ENCODE measurements around the gene CXCL5.
"Not testable (repeated sequence)": the region's sequence is repeated elsewhere in the genome, so short reads cannot be mapped to it uniquely, and the experiment has no call there.

The CXCL5 gene

GRCh38 chr4:73970945-73971344 lies 27.5 kb downstream of the CXCL5 start:
- no peak for DNase-seq

- DNase-seq: no peak
Observed at GRCh38 chr4:73970011-73970410, 28.5 kb downstream of the CXCL5 start.

GRCh38 chr4:73967866-73968265 lies 30.6 kb downstream of the CXCL5 start:
- no peak for DNase-seq

DNA sequence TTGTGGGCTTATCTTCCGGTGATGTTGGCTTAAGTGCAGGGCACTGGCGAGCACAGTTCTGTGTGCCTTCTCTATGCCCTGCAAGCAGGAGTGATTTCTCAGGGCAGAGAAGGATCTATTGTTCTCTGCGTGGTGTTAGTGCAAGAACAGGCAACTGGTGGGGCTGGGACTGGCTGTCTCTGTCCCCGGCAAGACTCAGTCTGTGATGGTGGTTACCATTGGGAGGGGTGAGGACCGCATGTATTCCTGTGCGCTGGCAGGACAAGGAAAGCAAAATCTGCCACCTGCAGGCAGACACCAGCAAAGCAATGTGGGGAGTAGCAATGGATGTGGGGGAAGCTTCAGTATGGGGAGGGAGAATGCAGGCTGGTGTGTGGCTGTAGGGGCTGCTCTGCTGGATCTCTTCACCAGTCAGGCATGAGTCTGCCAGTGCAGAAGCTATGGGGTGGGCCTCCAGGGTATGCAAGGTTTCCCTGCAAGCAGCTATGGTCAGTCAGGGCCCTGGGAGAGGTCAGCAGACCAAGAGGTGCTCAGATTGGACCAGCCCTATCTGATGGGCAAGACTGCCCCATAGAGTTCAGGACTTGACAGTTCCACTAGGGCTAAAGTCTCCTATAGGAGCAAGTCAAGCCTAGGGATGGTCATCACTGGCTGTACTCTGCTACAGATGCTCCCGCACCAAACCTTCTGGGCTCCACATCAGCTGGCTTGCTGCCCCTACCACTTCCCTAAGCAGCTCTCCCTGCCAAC lies 33.4 kb downstream of the CXCL5 start:
- no peak for DNase-seq

GRCh38 chr4:73962724-73963123 lies 35.8 kb downstream of the CXCL5 start:
- no peak for DNase-seq

- DNase-seq: not testable (repeated sequence)
Observed at GRCh38 chr4:73959041-73959440, 39.4 kb downstream of the CXCL5 start.

- no peak for DNase-seq
Observed at GRCh38 chr4:73952352-73952751, 46.1 kb downstream of the CXCL5 start.

DNA sequence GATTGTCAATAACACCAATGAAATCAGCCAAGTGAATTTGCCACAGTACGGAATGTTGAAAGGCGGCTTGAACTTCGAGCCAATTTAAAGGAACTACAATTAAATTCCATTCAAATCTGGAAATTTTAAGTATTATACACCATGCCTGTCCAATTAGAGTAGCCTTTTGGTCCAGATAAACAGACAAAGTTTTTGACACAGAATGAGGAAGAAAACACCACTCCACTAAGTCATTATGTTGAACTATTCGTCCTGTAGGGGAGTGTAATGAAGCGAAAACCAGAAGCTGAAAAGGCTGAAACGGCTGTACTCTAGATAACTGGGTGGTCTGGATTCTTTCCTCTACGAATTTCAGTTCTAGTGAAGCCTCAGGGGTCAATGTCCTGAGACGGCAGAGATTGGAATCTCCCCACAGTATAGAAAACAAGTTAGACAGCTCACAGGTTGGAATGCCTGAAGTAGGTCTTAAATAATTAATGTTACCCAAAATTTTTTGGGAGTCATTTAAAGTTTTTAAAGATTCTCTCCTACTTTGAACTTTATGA lies 48.0 kb downstream of the CXCL5 start:
- not testable (repeated sequence) for DNase-seq

DNA sequence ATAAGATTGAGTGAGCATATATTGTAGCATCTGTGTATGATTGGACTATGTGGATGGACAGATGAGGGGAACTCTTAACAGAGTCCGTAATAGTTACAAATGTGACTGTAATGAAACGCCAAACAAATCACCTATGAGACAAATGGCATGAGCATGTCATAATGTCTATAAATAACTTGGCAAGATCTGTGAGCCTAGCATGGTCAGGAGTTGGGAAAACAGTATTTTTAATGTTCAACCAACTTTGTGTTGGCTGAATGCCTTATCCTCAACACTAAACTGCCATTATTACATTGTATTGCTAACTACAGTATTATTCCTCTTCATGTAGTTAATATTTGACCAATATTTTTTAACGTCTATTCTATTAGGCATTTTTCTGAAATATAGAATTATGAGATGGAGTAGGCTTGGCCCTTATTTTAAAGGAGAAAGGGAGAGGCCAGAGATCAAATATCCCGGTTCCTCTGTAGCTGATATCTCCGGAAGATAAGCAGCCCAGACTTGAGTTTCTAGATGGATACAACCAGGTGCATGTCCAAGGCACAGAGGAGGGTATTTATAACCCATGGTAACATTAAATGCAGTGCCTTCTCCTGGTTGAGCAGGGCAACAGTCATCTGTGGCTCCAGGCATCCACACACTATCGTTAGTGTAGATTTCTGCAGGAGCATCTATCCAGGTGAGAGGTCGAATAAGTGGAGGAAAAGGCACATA lies 49.3 kb downstream of the CXCL5 start:
- no peak for DNase-seq

GRCh38 chr4:73948291-73948690 lies 50.2 kb downstream of the CXCL5 start:
- DNase-seq: no peak

DNA sequence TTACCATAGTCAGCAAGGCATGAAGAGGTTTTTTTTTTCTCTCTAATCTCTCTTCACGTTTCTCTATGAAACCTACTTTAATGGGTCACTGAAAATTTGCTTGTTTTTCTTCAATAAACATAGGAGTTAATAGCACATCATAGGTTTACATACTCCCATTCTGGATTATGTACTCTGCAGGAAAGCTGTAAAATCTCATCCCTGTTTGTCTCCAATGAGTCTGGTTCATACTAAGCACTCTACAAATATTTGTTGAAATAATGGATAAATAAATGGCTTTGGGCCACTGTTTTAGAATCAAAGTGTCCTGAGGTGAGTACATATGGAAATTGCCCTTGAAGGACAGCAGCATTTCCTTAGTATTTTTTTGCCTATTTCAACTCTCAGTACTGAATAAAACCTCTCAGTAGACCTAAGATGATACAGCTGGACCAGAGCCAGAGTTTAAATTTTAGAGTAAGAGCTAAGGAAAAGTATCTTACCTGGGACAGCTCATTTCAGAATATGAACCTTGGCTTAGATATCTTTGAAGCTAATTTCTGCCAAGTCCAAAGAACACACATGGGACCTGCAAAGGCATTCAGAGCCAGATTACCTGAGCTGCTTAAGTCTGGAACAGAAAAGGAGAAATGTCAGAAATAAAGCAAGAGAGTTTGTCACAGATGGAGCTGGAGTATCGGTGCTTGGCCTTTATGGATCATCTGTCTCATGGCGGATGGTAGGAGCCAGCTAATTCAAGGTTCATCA lies 51.1 kb downstream of the CXCL5 start:
- DNase-seq: no peak

- DNase-seq: no peak
Observed at GRCh38 chr4:73945674-73946449, 52.6 kb downstream of the CXCL5 start.
